Stromal cell of bone marrow (primary cell): Measurements from ENCODE around the gene FIGLA.
"Not testable (repeated sequence)": the region's sequence is repeated elsewhere in the genome, so short reads cannot be mapped to it uniquely, and the experiment has no call there.

ENCODE experiments used
- DNase-seq: peaks from one replicate; pipeline ENCODE4 v3.0.0-alpha.2; 2012; ENCODE audit warnings: low read depth

The FIGLA gene

GRCh38 chr2:70808983-70809958, 18.8 kb upstream of the FIGLA start:
- DNase-seq: no peak

- DNase-seq: no peak
These were observed 17.3 kb upstream of the FIGLA start for GRCh38 chr2:70807828-70808118.

GRCh38 chr2:70807102-70807827, 16.8 kb upstream of the FIGLA start:
- no peak for DNase-seq

GRCh38 chr2:70806620-70807019, 16.2 kb upstream of the FIGLA start:
- no peak for DNase-seq

- DNase-seq: no peak
These were observed 15.6 kb upstream of the FIGLA start for GRCh38 chr2:70806013-70806412.

- no peak for DNase-seq
These were observed 11.3 kb upstream of the FIGLA start for GRCh38 chr2:70801607-70802263.

GRCh38 chr2:70799706-70800105, 9.3 kb upstream of the FIGLA start:
- no peak for DNase-seq

GRCh38 chr2:70797996-70798395, 7.6 kb upstream of the FIGLA start:
- not testable (repeated sequence) for DNase-seq

GRCh38 chr2:70797506-70797905, 7.1 kb upstream of the FIGLA start:
- DNase-seq: no peak

- no peak for DNase-seq
These were observed 5.8 kb upstream of the FIGLA start for GRCh38 chr2:70796262-70796661.

- DNase-seq: no peak
These were observed 4.9 kb upstream of the FIGLA start for GRCh38 chr2:70795164-70795995.

GRCh38 chr2:70793450-70793849, 3.0 kb upstream of the FIGLA start:
- DNase-seq: no peak

GRCh38 chr2:70789304-70790135, 923 bp downstream of the FIGLA start:
- peak; percentile 25 for DNase-seq

GRCh38 chr2:70785137-70785911, 5.1 kb downstream of the FIGLA start:
- no peak for DNase-seq

- no peak for DNase-seq
These were observed 6.1 kb downstream of the FIGLA start for GRCh38 chr2:70784320-70784719.

GRCh38 chr2:70779911-70780545, 10.4 kb downstream of the FIGLA start:
- peak; percentile 5 for DNase-seq

GRCh38 chr2:70779491-70779890, 11.0 kb downstream of the FIGLA start:
- DNase-seq: no peak

- DNase-seq: no peak
These were observed 11.8 kb downstream of the FIGLA start for GRCh38 chr2:70778676-70779075.

GRCh38 chr2:70777450-70777849, 13.0 kb downstream of the FIGLA start:
- no peak for DNase-seq

- no peak for DNase-seq
These were observed 14.2 kb downstream of the FIGLA start for GRCh38 chr2:70776266-70776665.
